ENCODE measurements around the gene RASGRP3.

- TF ChIP-seq EZH2phosphoT487 (IDR thresholded peaks at IDR 0.05; ENCODE audit: insufficient read depth, low read depth), result no peak
- TF ChIP-seq EZH2 (IDR thresholded peaks at IDR 0.05; ENCODE audit: insufficient read depth, poor library complexity, severe bottlenecking), result no peak
Observed at GRCh38 chr2:33498291-33498956, 22.0 kb downstream of the RASGRP3 start.
